Tibial nerve (tissue), 4 donors: ENCODE measurements around the gene ATOH7.

Experiments
- CTCF ChIP-seq, 5 experiments: fragments of 200-600 bp in 3 of 5; fragments of 450-650 bp in 2 of 5; sonication (generic) in 3 of 5; IDR thresholded peaks; one replicate each; pipeline ENCODE4 v1.5.1; 2016 to 2019; ENCODE audit warnings: antibody characterized with exemption in 5 of 5, mild to moderate bottlenecking in 3 of 5, moderate library complexity in 2 of 5
- EP300 ChIP-seq, 2 donors: sonication (generic); formaldehyde crosslinking; IDR thresholded peaks; one replicate each; pipeline ENCODE4 v1.6.1; 2017; ENCODE audit warnings: antibody characterized with exemption in 2 of 2, mild to moderate bottlenecking in 1 of 2
- POLR2A ChIP-seq, 2 donors: fragments of 450-650 bp; IDR thresholded peaks; one replicate each; pipeline ENCODE4 v1.6.1; 2017; ENCODE audit warnings: antibody characterized with exemption in 2 of 2, mild to moderate bottlenecking in 2 of 2, moderate library complexity in 2 of 2

- TF ChIP-seq EP300 (IDR thresholded peaks at IDR 0.05) = no peak
- TF ChIP-seq POLR2A (IDR thresholded peaks at IDR 0.05) = no peak
- TF ChIP-seq CTCF (IDR thresholded peaks at IDR 0.05) = no peak
Observed at GRCh38 chr10:68275600-68276126, 43.8 kb upstream of the ATOH7 start.
